PC-9 (cell line): ENCODE results near the gene NME7. TPM values are rescaled to one million over a fixed set of nuclear protein-coding genes. Genes with fewer than 3 reads are reported as not detected.
A peak's percentile ranks its signal among the peaks of the same experiment; 100 is the strongest.

Experiments used
- BruUV-seq: library from RNA; stranded (reverse); fragments of 400-500 nt; replicated peaks from 2 replicates; lab custom pipeline; 2021; lab: Mats Ljungman, UMichigan
- CTCF ChIA-PET: fragments of 300-600 bp; sonication (Branson Sonifier 250); formaldehyde crosslinking; loops from one replicate; lab custom pipeline; 2022; ENCODE audit warnings: antibody characterized with exemption; lab: Charles Lee
- POLR2A ChIA-PET: fragments of 300-600 bp; sonication (Branson Sonifier 250); formaldehyde crosslinking; loops from one replicate; lab custom pipeline; 2022; ENCODE audit warnings: antibody characterized with exemption; ENCODE audit not compliant: unreplicated experiment; lab: Charles Lee
- DNase-seq, 2 experiments: peaks; one replicate each; pipeline versions ENCODE4 v3.0.0 to v3.0.0-alpha.2; 2015 to 2022; ENCODE audit warnings: mixed read lengths in 1 of 2
- H2AFZ ChIP-seq: fragments of 200-600 bp; sonication (generic); 2 replicates; pipeline ENCODE4 v1.8.1; 2017; ENCODE audit warnings: antibody characterized with exemption
- H3F3A ChIP-seq: fragments of 200-600 bp; sonication (generic); 2 replicates; pipeline ENCODE4 v1.8.1; 2017; ENCODE audit warnings: antibody characterized with exemption, mild to moderate bottlenecking, low read depth; ENCODE audit not compliant: insufficient read depth
- H3K27ac ChIP-seq: fragments of 200-600 bp; sonication (generic); 2 replicates; pipeline ENCODE4 v1.6.1; 2016; ENCODE audit warnings: mixed run types
- H3K27me3 ChIP-seq: fragments of 200-600 bp; sonication (generic); 2 replicates; pipeline ENCODE4 v1.6.1; 2016; ENCODE audit warnings: low read depth, mixed run types; ENCODE audit not compliant: insufficient read depth
- H3K36me3 ChIP-seq: fragments of 200-600 bp; sonication (generic); 2 replicates; pipeline ENCODE4 v1.6.1; 2016; ENCODE audit warnings: low read depth, mixed run types
- H3K4me1 ChIP-seq: fragments of 200-600 bp; sonication (generic); replicated peaks from 2 replicates; pipeline ENCODE4 v1.6.1; 2016; ENCODE audit warnings: mixed run types; ENCODE audit not compliant: insufficient read depth
- H3K4me2 ChIP-seq: fragments of 200-600 bp; sonication (generic); 2 replicates; pipeline ENCODE4 v1.6.1; 2017; ENCODE audit warnings: mixed run types
- H3K4me3 ChIP-seq: fragments of 200-600 bp; sonication (generic); 2 replicates; pipeline ENCODE4 v1.6.1; 2016; ENCODE audit warnings: mixed run types
- H3K79me2 ChIP-seq: fragments of 200-600 bp; sonication (generic); 2 replicates; pipeline ENCODE4 v1.6.1; 2017; ENCODE audit warnings: low read depth, mixed run types
- H3K9me2 ChIP-seq: fragments of 200-600 bp; sonication (generic); 2 replicates; pipeline ENCODE4 v1.8.1; 2017; ENCODE audit warnings: mild to moderate bottlenecking; ENCODE audit not compliant: insufficient read depth
- H3K9me3 ChIP-seq: fragments of 200-600 bp; sonication (generic); 2 replicates; pipeline ENCODE4 v1.8.1; 2016; ENCODE audit warnings: low read depth; ENCODE audit not compliant: insufficient read depth
- H4K20me1 ChIP-seq: fragments of 200-600 bp; sonication (generic); 2 replicates; pipeline ENCODE4 v1.8.1; 2017; ENCODE audit not compliant: insufficient read depth
- EZH2 ChIP-seq: fragments of 200-600 bp; sonication (generic); IDR thresholded peaks from 2 replicates; pipeline ENCODE4 v1.8.0; 2017; ENCODE audit warnings: antibody characterized with exemption, low read depth
- intact Hi-C: fragments of 100-400 bp; cut with micrococcal nuclease; formaldehyde crosslinking; loops from one replicate; pipeline ENCODE4 v1.10.0; 2022; ENCODE audit not compliant: unreplicated experiment
- total RNA-seq: library from RNA; stranded (reverse); gene quantifications from 2 replicates; pipeline ENCODE4 v1.2.3, GENCODE V29; 2021
- TF ChIP-seq, protein P1 (sequence below): fragments of 200-600 bp; sonication (generic); conservative IDR thresholded peaks from 2 replicates; pipeline ENCODE4 v1.6.1; 2017; ENCODE audit warnings: mixed run types, antibody characterized with exemption, mild to moderate bottlenecking, moderate library complexity

Gene NME7
- total RNA-seq, 1 experiment from 2014 or later = 21.4 TPM

DNA sequence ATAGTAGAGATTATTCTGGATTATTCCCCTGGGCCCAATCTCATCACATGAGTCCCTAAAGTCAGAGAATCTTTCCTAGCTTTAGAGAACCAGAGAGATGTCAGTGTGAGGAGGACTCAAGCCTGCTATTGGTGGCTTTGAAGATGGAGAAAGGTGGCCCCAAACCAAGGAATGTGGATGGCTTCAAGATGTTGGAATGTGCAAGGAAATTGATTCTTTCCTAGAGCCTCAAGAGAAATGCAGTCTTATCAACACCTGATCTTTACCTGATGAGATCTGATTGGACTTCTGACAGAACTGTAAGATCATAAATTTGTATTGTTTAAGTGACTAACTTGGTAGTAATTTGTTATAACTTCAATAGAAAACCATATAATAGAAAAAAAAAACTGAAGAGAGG lies 51.0 kb downstream of the NME7 start:
- H3K4me2 ChIP-seq = no peak overlapping the region
- no peaks in the 10 kb centered on the region for H4K20me1 ChIP-seq
- H3K27ac ChIP-seq = no peak overlapping the region
- H3K4me1 ChIP-seq = peaks cover 17% of the 10 kb centered on the region
- peaks cover 6% of the 10 kb centered on the region; the same call in 1 of the 2 replicates for H3F3A ChIP-seq
- H3K27me3 ChIP-seq = no peaks in the 10 kb centered on the region
- H2AFZ ChIP-seq = no peak overlapping the region
- no TSS peak for BruUV-seq
- DNase-seq = peak in 1 of 2 experiments; percentile 41
- no peaks in the 10 kb centered on the region for H3K9me2 ChIP-seq
- ChIA-PET CTCF (no interaction called here), POLR2A (no interaction called here)
- intact Hi-C loops = no loop called here
- TF ChIP-seq, protein P1, sequence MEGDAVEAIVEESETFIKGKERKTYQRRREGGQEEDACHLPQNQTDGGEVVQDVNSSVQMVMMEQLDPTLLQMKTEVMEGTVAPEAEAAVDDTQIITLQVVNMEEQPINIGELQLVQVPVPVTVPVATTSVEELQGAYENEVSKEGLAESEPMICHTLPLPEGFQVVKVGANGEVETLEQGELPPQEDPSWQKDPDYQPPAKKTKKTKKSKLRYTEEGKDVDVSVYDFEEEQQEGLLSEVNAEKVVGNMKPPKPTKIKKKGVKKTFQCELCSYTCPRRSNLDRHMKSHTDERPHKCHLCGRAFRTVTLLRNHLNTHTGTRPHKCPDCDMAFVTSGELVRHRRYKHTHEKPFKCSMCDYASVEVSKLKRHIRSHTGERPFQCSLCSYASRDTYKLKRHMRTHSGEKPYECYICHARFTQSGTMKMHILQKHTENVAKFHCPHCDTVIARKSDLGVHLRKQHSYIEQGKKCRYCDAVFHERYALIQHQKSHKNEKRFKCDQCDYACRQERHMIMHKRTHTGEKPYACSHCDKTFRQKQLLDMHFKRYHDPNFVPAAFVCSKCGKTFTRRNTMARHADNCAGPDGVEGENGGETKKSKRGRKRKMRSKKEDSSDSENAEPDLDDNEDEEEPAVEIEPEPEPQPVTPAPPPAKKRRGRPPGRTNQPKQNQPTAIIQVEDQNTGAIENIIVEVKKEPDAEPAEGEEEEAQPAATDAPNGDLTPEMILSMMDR = no peak
- TF ChIP-seq EZH2 = no peak
- no peaks in the 10 kb centered on the region for H3K36me3 ChIP-seq
- H3K4me3 ChIP-seq = no peak overlapping the region
- no peaks in the 10 kb centered on the region for H3K9me3 ChIP-seq
- H3K79me2 ChIP-seq = no peaks in the 10 kb centered on the region

DNA sequence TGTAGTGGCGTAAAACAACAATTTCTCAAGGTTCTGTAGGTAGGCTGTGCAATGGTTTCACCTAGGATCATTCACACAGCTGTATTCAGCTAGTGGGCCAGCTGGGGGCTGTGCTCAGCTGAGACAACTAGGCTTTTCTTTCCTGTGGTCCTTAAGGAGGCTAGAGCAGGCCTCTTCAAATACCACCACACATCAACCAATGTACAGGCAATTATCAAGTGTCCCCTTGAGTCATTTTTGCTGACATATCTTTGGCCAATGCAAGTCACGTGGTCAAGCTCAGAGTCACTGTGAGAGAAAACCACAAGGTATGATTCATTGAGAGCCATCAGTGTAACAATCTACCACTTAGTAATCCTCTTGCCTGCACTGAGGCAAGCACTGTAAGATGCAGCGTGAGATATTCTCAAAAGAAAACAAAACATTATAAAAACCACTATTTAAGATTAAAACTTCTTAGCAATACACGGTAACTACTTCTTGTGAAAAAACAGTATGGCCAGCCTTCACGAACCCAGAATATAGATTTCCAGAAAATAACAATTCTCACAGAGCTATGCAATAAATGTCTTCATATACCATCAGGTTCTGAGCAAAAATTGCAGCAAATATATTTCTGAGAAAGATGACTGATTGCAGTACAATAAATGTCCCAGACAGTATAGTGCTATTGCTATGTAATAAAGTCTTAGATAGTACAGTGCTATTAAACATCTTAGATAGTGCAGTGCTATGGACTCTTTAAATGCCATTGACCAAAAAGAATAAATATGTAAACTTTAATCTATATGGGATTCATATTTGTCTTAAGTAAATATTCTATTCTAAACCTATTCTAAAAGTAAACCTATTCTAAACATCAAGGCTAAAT lies 55.3 kb downstream of the NME7 start:
- Histone ChIP-seq H3K27ac (no peak overlapping the region), H3K4me3 (no peak overlapping the region), H4K20me1 (no peaks in the 10 kb centered on the region), H3K4me1 (peaks cover 24% of the 10 kb centered on the region), H3K9me3 (0 out of 2 replicates have a peak, but pooled peaks cover 9% of the 10 kb centered on the region), H3K4me2 (peak overlapping the region; percentile 38), H2AFZ (no peak overlapping the region), H3K79me2 (no peaks in the 10 kb centered on the region), H3F3A (peaks cover 6% of the 10 kb centered on the region; the same call in 1 of the 2 replicates), H3K9me2 (no peaks in the 10 kb centered on the region), H3K36me3 (no peaks in the 10 kb centered on the region), H3K27me3 (no peaks in the 10 kb centered on the region)
- CTCF ChIA-PET = no interaction called here
- POLR2A ChIA-PET = no interaction called here
- TF ChIP-seq EZH2 = no peak
- TF ChIP-seq, protein P1 = no peak
- intact Hi-C loops = no loop called here
- DNase-seq = peak; percentile 50 to 86
- BruUV-seq = no TSS peak

DNA sequence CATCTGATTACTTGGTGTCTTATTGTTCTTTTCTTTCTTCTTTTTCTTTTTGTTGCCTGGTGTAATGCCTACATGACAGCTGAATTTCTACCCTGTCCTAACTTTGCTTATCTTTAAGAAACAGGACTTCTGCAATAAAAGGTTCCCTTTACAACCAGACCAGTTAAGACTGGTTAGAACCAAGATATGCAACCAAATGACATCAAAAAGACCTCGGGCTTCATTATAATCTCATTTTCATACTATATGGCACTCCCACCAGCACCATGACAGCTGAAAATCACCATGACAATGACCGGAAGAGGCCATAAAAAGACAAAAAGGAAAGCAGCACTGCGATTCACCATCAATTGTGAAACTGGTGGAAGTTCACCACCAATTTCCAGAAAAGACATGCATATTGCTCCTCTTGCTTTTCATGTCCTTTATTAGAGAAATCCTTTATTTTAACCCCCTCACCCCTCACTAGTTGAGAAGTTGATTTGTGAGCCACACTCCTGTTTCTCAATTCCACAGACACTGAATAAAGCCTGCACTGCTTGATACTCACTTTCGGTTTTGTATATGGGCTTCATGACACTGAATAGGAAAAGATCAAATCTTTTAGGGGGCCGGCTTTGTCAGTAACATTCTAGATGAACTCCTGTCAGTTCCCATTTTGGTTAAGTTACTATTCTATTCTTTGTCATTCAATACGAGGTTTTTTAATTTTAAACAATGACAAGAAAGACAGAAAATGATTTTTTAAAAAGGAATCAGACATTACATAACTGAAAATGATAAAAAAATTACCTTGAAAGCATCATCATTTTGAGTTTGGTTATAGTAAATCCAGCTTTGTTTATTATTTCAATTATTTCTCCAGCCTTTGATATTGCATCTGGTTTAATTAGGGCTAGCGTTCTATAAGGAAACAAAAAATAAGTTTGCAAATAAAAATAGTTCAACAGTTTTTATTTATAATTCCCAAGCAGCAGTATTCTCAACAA lies 58.1 kb downstream of the NME7 start:
- Histone ChIP-seq H3K27me3 (no peaks in the 10 kb centered on the region), H3K9me2 (no peaks in the 10 kb centered on the region), H3K4me1 (peaks cover 24% of the 10 kb centered on the region), H3F3A (peaks cover 6% of the 10 kb centered on the region; the same call in 1 of the 2 replicates), H3K4me3 (no peak overlapping the region), H3K9me3 (0 out of 2 replicates have a peak, but pooled peaks cover 9% of the 10 kb centered on the region), H3K79me2 (no peaks in the 10 kb centered on the region), H3K36me3 (no peaks in the 10 kb centered on the region), H4K20me1 (no peaks in the 10 kb centered on the region), H3K4me2 (no peak overlapping the region), H2AFZ (no peak overlapping the region), H3K27ac (no peak overlapping the region)
- no peak for DNase-seq
- TF ChIP-seq, protein P1 = no peak
- TF ChIP-seq EZH2 = no peak
- intact Hi-C loops = no loop called here
- CTCF ChIA-PET = no interaction called here
- POLR2A ChIA-PET = no interaction called here
- no TSS peak for BruUV-seq
